ENCODE results near the gene HDHD5.

The HDHD5 gene

DNA sequence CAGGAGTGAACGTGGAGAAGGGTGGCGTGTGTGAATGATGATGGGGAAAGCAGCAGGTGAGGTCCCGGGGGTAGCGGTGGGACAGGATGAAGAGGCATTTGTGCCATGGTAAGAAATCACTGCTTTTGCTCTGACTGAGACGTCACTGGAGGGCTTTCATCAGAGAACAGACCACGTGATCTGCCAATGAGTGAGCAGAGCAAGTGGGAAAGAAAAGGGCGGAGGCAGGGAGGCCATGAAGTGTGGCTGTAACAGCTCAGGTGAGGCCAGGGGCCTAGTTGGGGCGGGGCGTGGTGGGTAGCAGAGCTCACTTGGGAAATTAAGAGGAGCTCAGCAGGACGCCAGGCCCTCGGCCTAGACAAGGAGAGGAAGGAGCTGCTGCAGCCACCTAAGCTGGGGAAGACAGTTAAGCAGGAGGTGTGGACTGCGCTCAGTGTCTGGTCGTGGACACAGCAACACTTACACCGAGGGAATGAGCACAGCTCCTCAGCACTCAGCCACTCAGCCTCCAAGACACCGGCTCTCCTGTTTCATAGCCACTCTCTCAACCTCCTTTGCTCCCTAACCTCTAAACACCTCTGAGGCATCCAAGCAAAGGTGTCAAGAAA, 23.8 kb downstream of the HDHD5 start:
- no peaks in the 10 kb centered on the region for H3K27me3 ChIP-seq (ENCODE audit: control insufficient read depth, insufficient read depth, low read length)
- H3K27ac ChIP-seq (ENCODE audit: low read length), result no peak overlapping the region
- H3K4me3 ChIP-seq (ENCODE audit: low read length), result no peak overlapping the region
- H3K9ac ChIP-seq (ENCODE audit: low read length), result no peak overlapping the region
- no peaks in the 10 kb centered on the region for H3K4me1 ChIP-seq (ENCODE audit: control insufficient read depth, low read depth, low read length)
- H3K9me3 ChIP-seq (ENCODE audit: control insufficient read depth, low read depth, low read length), result no peaks in the 10 kb centered on the region
- peaks cover 14% of the 10 kb centered on the region for H3K36me3 ChIP-seq (ENCODE audit: control insufficient read depth, low read depth, low read length)

DNA sequence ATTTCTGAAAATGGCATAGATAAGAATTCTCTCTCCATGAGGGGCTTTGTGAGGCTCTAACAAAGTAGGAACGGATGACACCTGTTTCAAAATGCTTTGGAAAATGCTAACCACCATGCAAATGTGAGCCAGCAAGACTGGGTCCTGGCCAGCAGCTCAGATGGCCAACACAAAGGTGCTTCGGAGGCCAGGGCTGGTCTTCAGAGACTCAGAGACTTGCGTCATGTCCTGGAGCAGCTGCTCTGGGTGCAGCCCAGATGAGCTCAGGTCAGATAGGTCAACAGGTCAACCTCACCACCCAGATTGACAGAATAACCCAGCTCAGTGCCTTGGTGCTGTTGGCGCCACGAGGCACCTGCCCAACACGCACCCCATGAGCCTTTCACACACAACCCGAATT, 25.9 kb downstream of the HDHD5 start:
- H3K27me3 ChIP-seq (ENCODE audit: control insufficient read depth, insufficient read depth, low read length), result no peaks in the 10 kb centered on the region
- no peaks in the 10 kb centered on the region for H3K9me3 ChIP-seq (ENCODE audit: control insufficient read depth, low read depth, low read length)
- no peak overlapping the region for H3K9ac ChIP-seq (ENCODE audit: low read length)
- peaks cover 4% of the 10 kb centered on the region for H3K36me3 ChIP-seq (ENCODE audit: control insufficient read depth, low read depth, low read length)
- no peak overlapping the region for H3K4me3 ChIP-seq (ENCODE audit: low read length)
- no peak overlapping the region for H3K27ac ChIP-seq (ENCODE audit: low read length)
- H3K4me1 ChIP-seq (ENCODE audit: control insufficient read depth, low read depth, low read length), result no peaks in the 10 kb centered on the region

DNA sequence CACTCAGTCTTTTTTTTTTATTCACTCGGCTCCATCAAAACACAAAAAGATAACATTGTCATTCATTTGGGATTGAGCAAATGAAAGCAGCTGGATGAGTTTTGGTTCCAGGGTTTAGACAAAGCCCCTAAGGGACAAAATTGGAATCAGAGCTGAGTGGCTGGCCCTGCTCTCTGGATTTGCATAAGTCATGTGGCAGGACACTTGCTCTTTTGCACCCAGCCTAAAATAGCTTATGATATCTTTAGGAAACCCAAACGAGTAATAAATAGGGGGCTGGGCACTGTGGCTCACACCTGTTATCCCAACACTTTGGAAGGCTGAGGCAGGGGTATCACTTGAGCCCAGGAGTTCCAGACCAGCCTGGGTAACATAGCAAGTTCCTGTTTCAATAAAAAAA, 27.0 kb downstream of the HDHD5 start:
- no peaks in the 10 kb centered on the region for H3K27me3 ChIP-seq (ENCODE audit: control insufficient read depth, insufficient read depth, low read length)
- no peaks in the 10 kb centered on the region for H3K4me1 ChIP-seq (ENCODE audit: control insufficient read depth, low read depth, low read length)
- no peaks in the 10 kb centered on the region for H3K9me3 ChIP-seq (ENCODE audit: control insufficient read depth, low read depth, low read length)
- no peaks in the 10 kb centered on the region for H3K36me3 ChIP-seq (ENCODE audit: control insufficient read depth, low read depth, low read length)
- no peak overlapping the region for H3K4me3 ChIP-seq (ENCODE audit: low read length)
- no peak overlapping the region for H3K27ac ChIP-seq (ENCODE audit: low read length)
- H3K9ac ChIP-seq (ENCODE audit: low read length), result no peak overlapping the region

DNA sequence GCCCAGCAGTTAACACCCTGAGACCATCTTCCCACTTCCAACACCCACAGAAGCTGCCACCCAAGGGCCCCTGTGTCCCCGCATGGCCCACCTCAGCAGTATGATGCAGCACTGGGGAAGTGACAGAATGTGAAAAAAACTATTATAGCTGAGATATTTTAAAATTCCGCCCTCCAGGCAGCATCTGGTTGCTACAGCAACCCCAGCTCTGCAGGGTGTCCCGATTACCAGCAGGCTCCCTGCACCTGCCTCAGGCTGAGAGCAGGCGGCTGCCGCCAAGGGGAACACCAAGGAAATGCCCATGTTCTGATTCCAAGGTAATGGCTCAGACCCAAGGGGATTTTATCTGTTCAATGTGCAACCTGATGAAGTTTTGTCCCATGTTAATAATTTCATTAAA, 27.4 kb downstream of the HDHD5 start:
- Histone ChIP-seq H3K27ac (ENCODE audit: low read length) (no peak overlapping the region), H3K4me3 (ENCODE audit: low read length) (no peak overlapping the region), H3K4me1 (ENCODE audit: control insufficient read depth, low read depth, low read length) (no peaks in the 10 kb centered on the region), H3K9me3 (ENCODE audit: control insufficient read depth, low read depth, low read length) (no peaks in the 10 kb centered on the region), H3K27me3 (ENCODE audit: control insufficient read depth, insufficient read depth, low read length) (no peaks in the 10 kb centered on the region), H3K9ac (ENCODE audit: low read length) (no peak overlapping the region), H3K36me3 (ENCODE audit: control insufficient read depth, low read depth, low read length) (no peaks in the 10 kb centered on the region)

DNA sequence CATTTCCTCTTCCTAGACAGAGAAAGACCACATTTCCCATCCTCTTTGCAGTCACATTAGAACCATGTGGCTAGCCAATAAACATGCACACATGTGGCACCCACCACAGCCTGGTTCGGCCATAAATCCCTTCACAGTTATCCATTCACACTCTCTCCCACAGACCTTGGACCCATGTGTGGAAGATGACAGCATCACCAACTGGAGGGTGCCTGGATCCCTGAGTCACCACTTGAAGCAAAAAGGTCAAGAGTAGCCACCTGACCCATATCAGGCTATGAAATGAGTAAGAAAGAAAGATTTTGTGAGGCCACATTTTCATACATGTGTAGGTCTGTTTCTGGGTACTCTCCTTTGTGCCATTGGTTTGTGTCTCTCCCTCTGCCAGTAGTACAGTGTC, 28.9 kb downstream of the HDHD5 start:
- Histone ChIP-seq H3K9me3 (ENCODE audit: control insufficient read depth, low read depth, low read length) (no peaks in the 10 kb centered on the region), H3K9ac (ENCODE audit: low read length) (no peak overlapping the region), H3K4me3 (ENCODE audit: low read length) (no peak overlapping the region), H3K27ac (ENCODE audit: low read length) (no peak overlapping the region), H3K27me3 (ENCODE audit: control insufficient read depth, insufficient read depth, low read length) (no peaks in the 10 kb centered on the region), H3K4me1 (ENCODE audit: control insufficient read depth, low read depth, low read length) (no peaks in the 10 kb centered on the region), H3K36me3 (ENCODE audit: control insufficient read depth, low read depth, low read length) (no peaks in the 10 kb centered on the region)

DNA sequence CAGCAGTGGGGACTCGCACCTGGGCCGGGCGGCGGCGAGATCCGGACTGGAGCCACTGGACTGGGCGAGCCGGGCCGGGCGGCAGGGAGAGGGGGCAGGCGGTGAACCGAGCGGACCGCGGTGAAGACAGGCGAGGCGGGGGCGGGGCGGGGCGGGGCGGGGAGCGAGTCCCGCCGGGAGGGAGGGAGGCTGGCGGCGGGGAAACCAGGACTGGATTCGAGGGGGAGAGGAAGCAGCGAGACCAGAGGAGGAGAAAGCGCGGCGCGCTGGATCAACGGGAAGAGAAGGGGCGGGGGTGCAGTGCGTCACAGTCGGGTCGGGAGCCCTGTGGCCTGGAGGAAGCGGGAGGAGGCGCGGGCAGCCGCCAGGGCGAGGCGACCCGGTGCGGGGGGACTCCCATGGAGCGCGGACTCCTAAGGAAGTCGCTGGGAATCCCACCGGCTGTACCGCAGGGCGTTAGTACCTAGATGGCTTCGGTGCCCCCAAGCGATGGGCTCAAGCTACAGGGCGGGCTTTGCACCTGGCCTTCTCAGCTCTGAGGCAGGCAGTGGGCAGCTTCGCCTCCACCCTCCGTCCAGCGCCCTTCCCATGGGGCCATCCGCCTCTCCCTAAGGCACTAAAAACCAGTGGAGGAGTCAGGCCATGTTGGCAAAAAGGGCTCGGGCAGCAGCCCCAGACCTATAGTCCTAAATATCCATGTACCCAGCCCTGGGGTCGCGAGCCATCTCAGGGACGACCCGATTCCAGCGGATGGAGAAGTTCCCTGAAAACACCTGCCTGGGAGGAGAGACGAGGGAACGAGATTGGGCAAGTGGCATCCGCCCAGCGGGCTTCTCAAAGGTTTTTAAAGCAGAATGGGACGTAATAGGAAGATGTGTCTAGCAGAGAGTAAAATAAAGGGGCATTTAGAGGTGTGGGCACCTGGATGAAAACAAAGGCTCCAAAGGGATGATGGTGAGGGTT, 37.6 kb downstream of the HDHD5 start, which contains the start of gene TMEM121B:
Gene TMEM121B, minus strand, starts transcription at position 128 of the 963 bp plus-strand sequence. CDS start 233 bp downstream, outside the sequence.
- peak within 1 kb of the TSS; percentile 61 for H3K4me3 ChIP-seq (ENCODE audit: low read length)
- H3K27ac ChIP-seq (ENCODE audit: low read length), result no peak within 1 kb of the TSS
- H3K9me3 ChIP-seq (ENCODE audit: control insufficient read depth, low read depth, low read length), result no peaks in the 10 kb centered on the region
- no peaks in the 10 kb centered on the region for H3K36me3 ChIP-seq (ENCODE audit: control insufficient read depth, low read depth, low read length)
- peaks cover 24% of the 10 kb centered on the region for H3K27me3 ChIP-seq (ENCODE audit: control insufficient read depth, insufficient read depth, low read length)
- peak within 1 kb of the TSS; percentile 45 for H3K9ac ChIP-seq (ENCODE audit: low read length)
- H3K4me1 ChIP-seq (ENCODE audit: control insufficient read depth, low read depth, low read length), result peaks cover 19% of the 10 kb centered on the region

DNA sequence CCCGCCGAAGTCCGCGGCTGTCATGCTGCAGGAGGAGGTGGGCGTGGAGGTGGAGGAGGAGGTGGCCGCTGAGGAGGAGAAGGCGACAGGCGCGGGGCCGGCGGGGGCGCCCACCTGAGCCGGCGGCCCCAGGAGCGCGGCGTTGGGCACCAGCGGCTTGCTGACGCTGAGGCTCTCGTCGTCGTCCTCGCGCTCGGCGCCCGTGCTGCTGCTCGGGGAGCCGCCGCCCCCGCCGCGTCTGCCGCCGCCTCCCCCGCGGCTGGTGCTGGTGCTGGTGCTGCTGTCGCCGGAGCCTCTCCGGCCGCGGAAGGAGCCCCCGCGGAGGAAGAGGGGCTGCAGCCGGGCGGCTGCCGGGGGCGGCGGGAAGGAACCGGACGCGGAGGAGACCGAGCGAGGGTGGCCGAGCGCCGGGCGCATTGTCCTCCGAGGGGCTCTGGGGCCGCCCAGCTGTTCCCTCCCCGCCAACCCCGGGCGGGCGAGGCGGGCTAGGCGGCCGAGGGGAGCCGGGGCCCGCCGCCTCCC, 38.3 kb downstream of the HDHD5 start:
- H3K36me3 ChIP-seq (ENCODE audit: control insufficient read depth, low read depth, low read length), result no peaks in the 10 kb centered on the region
- no peak overlapping the region for H3K27ac ChIP-seq (ENCODE audit: low read length)
- no peaks in the 10 kb centered on the region for H3K9me3 ChIP-seq (ENCODE audit: control insufficient read depth, low read depth, low read length)
- H3K9ac ChIP-seq (ENCODE audit: low read length), result no peak overlapping the region
- H3K4me3 ChIP-seq (ENCODE audit: low read length), result peak overlapping the region; percentile 45
- H3K27me3 ChIP-seq (ENCODE audit: control insufficient read depth, insufficient read depth, low read length), result peaks cover 24% of the 10 kb centered on the region
- peaks cover 20% of the 10 kb centered on the region for H3K4me1 ChIP-seq (ENCODE audit: control insufficient read depth, low read depth, low read length)

DNA sequence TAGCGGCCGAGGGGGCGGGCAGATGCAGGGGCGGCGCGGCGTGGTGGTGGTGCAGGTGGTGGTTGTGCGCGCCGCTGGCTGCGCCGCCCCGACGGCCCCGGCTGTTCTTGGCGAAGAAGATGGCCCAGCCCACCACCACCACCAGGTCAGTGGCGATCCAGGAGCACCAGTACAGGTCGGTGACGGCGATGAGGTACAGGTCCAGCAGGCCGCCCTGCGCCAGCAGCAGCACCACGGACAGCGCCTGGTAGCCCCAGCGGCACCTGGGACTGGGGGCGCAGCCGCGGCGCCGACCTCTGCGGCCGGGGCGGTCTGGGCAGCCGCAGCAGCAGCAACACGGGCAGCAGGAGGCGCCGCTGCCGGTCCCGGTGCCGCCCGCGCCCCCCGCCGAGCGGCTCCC, 38.8 kb downstream of the HDHD5 start:
- peaks cover 20% of the 10 kb centered on the region for H3K4me1 ChIP-seq (ENCODE audit: control insufficient read depth, low read depth, low read length)
- H3K36me3 ChIP-seq (ENCODE audit: control insufficient read depth, low read depth, low read length), result no peaks in the 10 kb centered on the region
- no peak overlapping the region for H3K4me3 ChIP-seq (ENCODE audit: low read length)
- H3K9ac ChIP-seq (ENCODE audit: low read length), result no peak overlapping the region
- H3K9me3 ChIP-seq (ENCODE audit: control insufficient read depth, low read depth, low read length), result no peaks in the 10 kb centered on the region
- H3K27me3 ChIP-seq (ENCODE audit: control insufficient read depth, insufficient read depth, low read length), result peaks cover 24% of the 10 kb centered on the region
- no peak overlapping the region for H3K27ac ChIP-seq (ENCODE audit: low read length)

DNA sequence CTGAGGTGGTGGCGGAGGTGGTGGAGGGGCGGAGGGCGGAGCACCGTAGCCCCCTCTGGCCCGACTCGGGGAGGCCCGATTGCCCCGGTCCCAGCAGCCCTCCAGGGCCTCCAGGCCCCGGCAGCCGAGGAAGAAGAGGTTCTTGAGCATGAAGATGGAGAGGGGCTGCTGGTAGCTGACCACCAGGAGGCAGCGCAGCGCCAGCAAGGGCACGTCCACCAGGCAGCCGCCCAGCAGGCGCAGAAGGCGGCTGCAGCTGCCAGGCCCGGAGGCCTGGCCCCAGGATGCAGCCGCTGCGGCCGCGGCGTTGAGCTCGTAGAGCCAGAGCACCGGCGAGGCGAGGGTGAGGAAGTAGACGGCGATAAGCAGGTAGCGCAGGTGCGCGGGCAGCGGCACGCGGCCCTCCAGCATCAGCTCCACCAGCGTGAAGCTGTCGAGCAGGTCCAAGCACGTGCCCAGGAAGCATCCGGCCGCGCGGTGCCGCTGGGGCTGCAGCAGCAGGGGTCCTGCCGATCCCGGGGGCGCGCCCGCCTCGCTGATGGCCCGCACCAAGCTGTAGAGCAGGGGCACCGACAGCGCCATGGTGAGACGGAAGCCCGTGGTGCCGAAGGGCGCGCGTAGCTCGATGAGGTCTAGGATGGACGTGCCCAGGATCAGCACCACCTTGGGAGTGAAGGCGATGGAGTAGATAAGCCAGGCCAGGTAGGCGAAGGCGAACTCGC, 39.4 kb downstream of the HDHD5 start:
- H3K4me3 ChIP-seq (ENCODE audit: low read length), result no peak overlapping the region
- no peaks in the 10 kb centered on the region for H3K9me3 ChIP-seq (ENCODE audit: control insufficient read depth, low read depth, low read length)
- peaks cover 24% of the 10 kb centered on the region for H3K27me3 ChIP-seq (ENCODE audit: control insufficient read depth, insufficient read depth, low read length)
- no peak overlapping the region for H3K9ac ChIP-seq (ENCODE audit: low read length)
- H3K36me3 ChIP-seq (ENCODE audit: control insufficient read depth, low read depth, low read length), result no peaks in the 10 kb centered on the region
- no peak overlapping the region for H3K27ac ChIP-seq (ENCODE audit: low read length)
- H3K4me1 ChIP-seq (ENCODE audit: control insufficient read depth, low read depth, low read length), result peaks cover 20% of the 10 kb centered on the region

DNA sequence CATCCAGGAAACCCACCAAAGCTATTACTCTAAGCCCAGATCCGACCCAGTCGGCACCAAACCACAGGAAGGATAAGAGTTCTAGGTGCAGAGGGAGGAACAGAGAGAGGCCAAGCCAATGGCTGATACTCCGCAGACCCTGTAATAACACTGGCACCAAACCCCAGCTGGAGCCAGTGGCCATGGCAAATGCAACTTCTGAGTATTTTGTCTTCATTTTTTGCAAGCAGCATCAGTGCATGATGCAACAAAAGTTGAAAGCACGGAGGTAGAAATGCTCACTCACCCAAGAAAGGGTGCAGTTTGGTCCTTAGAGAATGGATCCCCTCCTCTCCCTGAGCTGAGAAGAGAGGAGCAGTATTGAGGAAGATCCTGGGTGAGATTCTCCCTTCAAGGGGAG, 40.7 kb downstream of the HDHD5 start:
- no peak overlapping the region for H3K4me3 ChIP-seq (ENCODE audit: low read length)
- H3K36me3 ChIP-seq (ENCODE audit: control insufficient read depth, low read depth, low read length), result no peaks in the 10 kb centered on the region
- H3K4me1 ChIP-seq (ENCODE audit: control insufficient read depth, low read depth, low read length), result peaks cover 20% of the 10 kb centered on the region
- H3K27ac ChIP-seq (ENCODE audit: low read length), result no peak overlapping the region
- no peaks in the 10 kb centered on the region for H3K9me3 ChIP-seq (ENCODE audit: control insufficient read depth, low read depth, low read length)
- H3K9ac ChIP-seq (ENCODE audit: low read length), result no peak overlapping the region
- H3K27me3 ChIP-seq (ENCODE audit: control insufficient read depth, insufficient read depth, low read length), result peaks cover 24% of the 10 kb centered on the region

DNA sequence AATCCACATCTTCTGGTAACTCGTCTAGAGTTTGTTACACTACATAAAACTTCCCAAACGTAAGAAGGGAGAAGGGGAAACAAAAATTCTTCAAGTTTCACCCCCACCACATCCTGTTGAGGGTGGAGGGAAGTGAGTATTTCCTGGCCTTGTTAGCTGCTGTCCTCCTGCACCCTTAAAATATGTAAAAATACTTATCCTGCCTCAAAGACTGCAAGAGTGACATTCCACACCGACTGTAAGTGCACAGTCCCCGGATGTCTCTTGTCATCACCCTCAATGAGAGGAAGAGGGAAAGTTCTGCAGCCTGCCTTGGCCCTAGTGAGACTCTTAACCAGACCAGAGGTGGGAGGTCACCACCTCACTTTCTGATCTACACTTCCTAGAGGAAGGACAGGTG, 41.2 kb downstream of the HDHD5 start:
- Histone ChIP-seq H3K9me3 (ENCODE audit: control insufficient read depth, low read depth, low read length) (no peaks in the 10 kb centered on the region), H3K4me1 (ENCODE audit: control insufficient read depth, low read depth, low read length) (peaks cover 20% of the 10 kb centered on the region), H3K4me3 (ENCODE audit: low read length) (no peak overlapping the region), H3K27me3 (ENCODE audit: control insufficient read depth, insufficient read depth, low read length) (peaks cover 24% of the 10 kb centered on the region), H3K27ac (ENCODE audit: low read length) (no peak overlapping the region), H3K9ac (ENCODE audit: low read length) (no peak overlapping the region), H3K36me3 (ENCODE audit: control insufficient read depth, low read depth, low read length) (no peaks in the 10 kb centered on the region)
